A673 (cell line): ENCODE data around the gene CYTH1.

Experiments
- EZH2 ChIP-seq: fragments of 200-600 bp; sonication (generic); IDR thresholded peaks from 2 replicates; pipeline ENCODE4 v1.6.1; 2017; ENCODE audit warnings: borderline replicate concordance, low read depth, mild to moderate bottlenecking, mixed read lengths, antibody characterized with exemption, low read length; ENCODE audit not compliant: poor library complexity, severe bottlenecking
- TF ChIP-seq, protein P1 (sequence below): fragments of 300-800, 200-600 bp; sonication (generic); conservative IDR thresholded peaks from 2 replicates; pipeline ENCODE4 v1.5.1; 2017; ENCODE audit warnings: low read depth, mild to moderate bottlenecking, antibody characterized with exemption, low read length, moderate library complexity, mixed read lengths

GRCh38 chr17:78779850-78780249 lies 2.2 kb downstream of the CYTH1 start:
- TF ChIP-seq, protein P1, sequence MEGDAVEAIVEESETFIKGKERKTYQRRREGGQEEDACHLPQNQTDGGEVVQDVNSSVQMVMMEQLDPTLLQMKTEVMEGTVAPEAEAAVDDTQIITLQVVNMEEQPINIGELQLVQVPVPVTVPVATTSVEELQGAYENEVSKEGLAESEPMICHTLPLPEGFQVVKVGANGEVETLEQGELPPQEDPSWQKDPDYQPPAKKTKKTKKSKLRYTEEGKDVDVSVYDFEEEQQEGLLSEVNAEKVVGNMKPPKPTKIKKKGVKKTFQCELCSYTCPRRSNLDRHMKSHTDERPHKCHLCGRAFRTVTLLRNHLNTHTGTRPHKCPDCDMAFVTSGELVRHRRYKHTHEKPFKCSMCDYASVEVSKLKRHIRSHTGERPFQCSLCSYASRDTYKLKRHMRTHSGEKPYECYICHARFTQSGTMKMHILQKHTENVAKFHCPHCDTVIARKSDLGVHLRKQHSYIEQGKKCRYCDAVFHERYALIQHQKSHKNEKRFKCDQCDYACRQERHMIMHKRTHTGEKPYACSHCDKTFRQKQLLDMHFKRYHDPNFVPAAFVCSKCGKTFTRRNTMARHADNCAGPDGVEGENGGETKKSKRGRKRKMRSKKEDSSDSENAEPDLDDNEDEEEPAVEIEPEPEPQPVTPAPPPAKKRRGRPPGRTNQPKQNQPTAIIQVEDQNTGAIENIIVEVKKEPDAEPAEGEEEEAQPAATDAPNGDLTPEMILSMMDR: no peak
- no peak for TF ChIP-seq EZH2
